ENCODE results near the gene LAMA2.

- no peak for TF ChIP-seq CTCF (IDR thresholded peaks at IDR 0.05; ENCODE audit: low read length)
- no peak for TF ChIP-seq EZH2phosphoT487 (IDR thresholded peaks at IDR 0.05; ENCODE audit: low read length)
- TF ChIP-seq EZH2 (optimal IDR thresholded peaks at IDR 0.05; ENCODE audit: low read depth, low read length) = no peak
These were observed 281.1 kb downstream of the LAMA2 start for GRCh38 chr6:129164032-129164431.
